ENCODE results near the gene EXT2.

GRCh38 chr11:44139565-44140330 is 44.3 kb downstream of the EXT2 start:
- TF ChIP-seq GATA2 (IDR thresholded peaks at IDR 0.05; ENCODE audit: low read depth, low read length) (no peak), GATA3 (IDR thresholded peaks at IDR 0.05; ENCODE audit: low read depth, low read length) (no peak)
